Liver (tissue), 9 donors: Measurements from ENCODE around the gene TGM4. TPM values are rescaled to one million over a fixed set of nuclear protein-coding genes. Genes with fewer than 3 reads are reported as not detected.

Experiments used
- DNase-seq: peaks from one replicate; pipeline ENCODE4 v3.0.0-alpha.2; 2017; ENCODE audit warnings: low spot score
- H3K27ac ChIP-seq, 2 donors: one replicate each; pipeline ENCODE4 v1.7.0; 2013; ENCODE audit warnings: inconsistent platforms in 2 of 2, low read length in 2 of 2, control low read depth in 1 of 2, low read depth in 1 of 2, mild to moderate bottlenecking in 1 of 2
- H3K27me3 ChIP-seq, 4 donors: one replicate each; pipeline versions ENCODE4 v1.6.1 to v1.7.0; 2013; ENCODE audit warnings: low read length in 3 of 4, inconsistent platforms in 1 of 4, mild to moderate bottlenecking in 1 of 4, moderate library complexity in 1 of 4; ENCODE audit not compliant: control insufficient read depth in 4 of 4, insufficient read depth in 4 of 4
- H3K36me3 ChIP-seq, 4 donors: one replicate each; pipeline versions ENCODE4 v1.6.1 to v1.7.0; 2013; ENCODE audit warnings: low read length in 3 of 4, mild to moderate bottlenecking in 3 of 4, low read depth in 1 of 4, moderate library complexity in 1 of 4; ENCODE audit not compliant: control insufficient read depth in 4 of 4, insufficient read depth in 3 of 4
- H3K4me1 ChIP-seq, 4 donors: one replicate each; pipeline versions ENCODE4 v1.6.1 to v1.7.0; 2013; ENCODE audit warnings: low read length in 3 of 4, mild to moderate bottlenecking in 3 of 4, moderate library complexity in 1 of 4; ENCODE audit not compliant: control insufficient read depth in 4 of 4, insufficient read depth in 4 of 4
- H3K4me3 ChIP-seq, 3 donors: one replicate each; pipeline versions ENCODE4 v1.6.1 to v1.7.0; 2013; ENCODE audit warnings: low read length in 3 of 3, control low read depth in 1 of 3, low read depth in 1 of 3, mild to moderate bottlenecking in 1 of 3
- H3K9ac ChIP-seq, 2 donors: one replicate each; pipeline ENCODE4 v1.7.0; 2013; ENCODE audit warnings: low read length in 2 of 2, mild to moderate bottlenecking in 2 of 2, moderate library complexity in 2 of 2, control low read depth in 1 of 2, low read depth in 1 of 2
- H3K9me3 ChIP-seq, 4 donors: one replicate each; pipeline versions ENCODE4 v1.6.1 to v1.7.0; 2013; ENCODE audit warnings: low read length in 3 of 4; ENCODE audit not compliant: control insufficient read depth in 4 of 4
- CTCF ChIP-seq: fragments of 150-350 bp; IDR thresholded peaks from 2 replicates; pipeline ENCODE4 v1.5.1; 2017; ENCODE audit warnings: improper control_type of control experiment, low read depth, low read length; ENCODE audit not compliant: missing input control
- EGR1 ChIP-seq, 2 donors: IDR thresholded peaks; 2 replicates each; pipeline ENCODE4 v1.6.1; 2016 to 2018; ENCODE audit warnings: antibody characterized with exemption in 2 of 2, low read depth in 2 of 2
- FOXA1 ChIP-seq: IDR thresholded peaks from 2 replicates; pipeline ENCODE4 v1.6.1; 2016; ENCODE audit warnings: antibody characterized with exemption
- FOXA2 ChIP-seq: IDR thresholded peaks from 2 replicates; pipeline ENCODE4 v1.6.1; 2016; ENCODE audit warnings: antibody characterized with exemption
- HNF4A ChIP-seq, 2 donors: conservative IDR thresholded peaks; 2 replicates each; pipeline ENCODE4 v1.6.1; 2016; ENCODE audit warnings: antibody characterized with exemption in 2 of 2, mild to moderate bottlenecking in 2 of 2
- HNF4G ChIP-seq: IDR thresholded peaks from 2 replicates; pipeline ENCODE4 v1.6.1; 2016; ENCODE audit warnings: antibody characterized with exemption
- JUND ChIP-seq, 2 donors: IDR thresholded peaks; 2 replicates each; pipeline ENCODE4 v1.6.1; 2016; ENCODE audit warnings: antibody characterized with exemption in 2 of 2
- NR2F2 ChIP-seq: IDR thresholded peaks from 2 replicates; pipeline ENCODE4 v1.6.1; 2016; ENCODE audit warnings: antibody characterized with exemption
- RAD21 ChIP-seq, 2 donors: IDR thresholded peaks; 2 replicates each; pipeline ENCODE4 v1.6.1; 2016; ENCODE audit warnings: antibody characterized with exemption in 2 of 2, mild to moderate bottlenecking in 2 of 2
- RXRA ChIP-seq, 2 donors: IDR thresholded peaks; 2 replicates each; pipeline ENCODE4 v1.6.1; 2017 to 2018; ENCODE audit warnings: antibody characterized with exemption in 2 of 2, mild to moderate bottlenecking in 1 of 2
- SP1 ChIP-seq: IDR thresholded peaks from 2 replicates; pipeline ENCODE4 v1.6.1; 2018; ENCODE audit warnings: antibody characterized with exemption, mild to moderate bottlenecking
- YY1 ChIP-seq: IDR thresholded peaks from 2 replicates; pipeline ENCODE4 v1.6.1; 2016; ENCODE audit warnings: antibody characterized with exemption, mild to moderate bottlenecking
- ZBTB33 ChIP-seq: IDR thresholded peaks from 2 replicates; pipeline ENCODE4 v1.6.1; 2016; ENCODE audit warnings: antibody characterized with exemption
- WGBS: extraction: QIAGEN DNeasy Blood & Tissue Kit; methylation state at CpG from one replicate; pipeline ENCODE4 v1.1.7; 2013; 5-methylcytosine and 5-hydroxymethylcytosine counted together
- polyA plus RNA-seq, 2 donors: library from polyadenylated mRNA; stranded (reverse) in 1 of 2; unstranded in 1 of 2; fragments of 200-250 nt in 1 of 2; fragments of >200 nt in 1 of 2; fragmentation: Nextera tagmentation in 1 of 2; extraction: Ambion mirVana in 1 of 2; gene quantifications; one replicate each; pipeline versions ENCODE4 v1.2.1 to v1.2.3, GENCODE V29; 2013 to 2015
- total RNA-seq, 2 donors: library from RNA; depleted of rRNA; stranded (reverse); fragments of >200 nt; gene quantifications; one replicate each; pipeline ENCODE4 v1.2.3, GENCODE V29; 2014
- TF ChIP-seq, protein P1 (sequence below): IDR thresholded peaks from 2 replicates; pipeline ENCODE4 v1.6.1; 2016; ENCODE audit warnings: antibody characterized with exemption
- TF ChIP-seq, protein P2 (sequence below): IDR thresholded peaks from 2 replicates; pipeline ENCODE4 v1.6.1; 2016; ENCODE audit warnings: antibody characterized with exemption
- donor health status: healthy.
- donor health status: healthy.
- donor health status: healthy.
- donor health status: healthy.
- donor health status: healthy.

Gene TGM4
- total and polyA plus RNA-seq, 4 donors = not detected

DNA sequence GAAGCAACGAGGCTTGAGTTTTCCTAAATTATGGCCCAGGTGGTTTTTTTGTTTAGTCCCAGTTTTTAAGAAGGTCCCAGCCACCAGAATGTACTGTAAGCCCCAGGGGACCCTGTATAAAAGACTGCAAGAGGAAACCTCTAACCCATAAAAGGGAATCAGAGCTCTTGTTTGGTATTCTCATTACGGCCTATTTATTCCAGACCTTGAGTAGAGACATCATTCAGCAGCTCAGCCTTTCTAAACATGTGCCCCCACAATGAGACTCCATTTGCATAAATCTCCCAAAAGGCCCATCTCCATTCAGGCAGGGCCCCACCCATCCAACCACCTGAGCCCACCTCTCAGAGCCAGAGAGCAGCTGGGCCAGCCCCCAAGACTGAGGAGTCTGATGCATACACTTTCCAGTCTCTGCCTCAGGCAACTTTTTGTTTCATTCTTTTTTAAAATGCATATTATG, 75.9 kb downstream of the TGM4 start:
- Histone ChIP-seq H3K36me3 (peaks cover 0 to 11% (median 4%) of the 10 kb centered on the region in 4 donors), H3K4me1 (no peaks in the 10 kb centered on the region), H3K27ac (no peak overlapping the region), H3K27me3 (no peaks in the 10 kb centered on the region), H3K9me3 (no peaks in the 10 kb centered on the region), H3K4me3 (no peak overlapping the region), H3K9ac (no peak overlapping the region)
- no peak for TF ChIP-seq ZBTB33
- TF ChIP-seq FOXA1 = no peak
- TF ChIP-seq JUND (IDR thresholded peaks at IDR 0.05) = no peak
- no peak for TF ChIP-seq FOXA2
- no peak for TF ChIP-seq NR2F2
- no peak for TF ChIP-seq RAD21 (IDR thresholded peaks at IDR 0.05)
- TF ChIP-seq EGR1 (IDR thresholded peaks at IDR 0.05; ENCODE audit: low read depth in 2 of 2) = no peak
- TF ChIP-seq, protein P1, sequence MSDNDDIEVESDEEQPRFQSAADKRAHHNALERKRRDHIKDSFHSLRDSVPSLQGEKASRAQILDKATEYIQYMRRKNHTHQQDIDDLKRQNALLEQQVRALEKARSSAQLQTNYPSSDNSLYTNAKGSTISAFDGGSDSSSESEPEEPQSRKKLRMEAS = no peak
- TF ChIP-seq SP1 = no peak
- TF ChIP-seq, protein P2, sequence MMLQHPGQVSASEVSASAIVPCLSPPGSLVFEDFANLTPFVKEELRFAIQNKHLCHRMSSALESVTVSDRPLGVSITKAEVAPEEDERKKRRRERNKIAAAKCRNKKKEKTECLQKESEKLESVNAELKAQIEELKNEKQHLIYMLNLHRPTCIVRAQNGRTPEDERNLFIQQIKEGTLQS = no peak
- no peak for TF ChIP-seq RXRA (IDR thresholded peaks at IDR 0.05)
- WGBS = 95% methylated on average over 2 of the region's 2 CpGs
- no peak for DNase-seq

DNA sequence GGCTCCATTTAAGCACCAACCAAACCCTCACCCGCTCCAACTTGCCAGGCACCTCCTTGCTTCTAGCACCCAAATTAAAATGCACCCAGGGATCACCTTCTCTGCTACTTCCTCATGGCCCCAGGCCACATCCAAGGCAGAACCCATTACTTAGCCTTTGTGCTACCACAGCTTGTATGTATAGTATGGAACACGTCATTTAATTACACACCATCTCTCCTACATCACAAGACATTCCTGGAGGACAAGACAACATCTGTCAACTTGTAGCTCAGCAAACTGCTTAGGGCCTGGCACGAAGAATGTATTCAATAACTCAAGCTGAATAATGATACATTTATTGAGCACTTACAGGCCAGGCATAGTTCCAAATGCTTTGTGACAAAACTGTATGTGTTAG, 78.3 kb downstream of the TGM4 start:
- no peak for DNase-seq
- no peaks in the 10 kb centered on the region for H3K27me3 ChIP-seq
- H3K9ac ChIP-seq = no peak overlapping the region
- peaks cover 0 to 9% (median 2%) of the 10 kb centered on the region in 4 donors for H3K36me3 ChIP-seq
- H3K27ac ChIP-seq = no peak overlapping the region
- no peaks in the 10 kb centered on the region for H3K9me3 ChIP-seq
- H3K4me1 ChIP-seq = no peaks in the 10 kb centered on the region
- 97% methylated on average over 3 of the region's 3 CpGs for WGBS
- H3K4me3 ChIP-seq = no peak overlapping the region
- TF ChIP-seq RAD21 (IDR thresholded peaks at IDR 0.05) (no peak), SP1 (no peak)

DNA sequence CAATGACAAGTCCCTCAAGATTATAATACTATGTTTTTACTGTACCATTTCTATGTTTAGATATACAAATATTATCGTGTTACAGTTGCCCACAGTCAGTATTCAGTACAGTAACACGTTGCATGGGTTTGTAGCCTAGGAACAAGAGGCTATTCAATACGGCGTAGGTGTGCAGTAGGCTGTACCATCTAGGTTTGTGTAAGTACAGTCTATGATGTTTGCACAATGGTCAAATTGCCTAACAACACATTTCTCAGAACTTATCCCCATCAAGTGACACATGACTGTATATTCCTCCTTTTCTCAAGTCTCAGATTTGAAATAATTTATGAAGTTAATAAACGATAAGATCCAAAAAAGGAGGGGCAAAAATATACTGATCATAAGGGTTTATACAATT, 79.9 kb downstream of the TGM4 start:
- Histone ChIP-seq H3K4me3 (no peak overlapping the region), H3K9ac (no peak overlapping the region), H3K9me3 (no peaks in the 10 kb centered on the region), H3K4me1 (no peaks in the 10 kb centered on the region), H3K36me3 (peaks cover 0 to 22% (median 9%) of the 10 kb centered on the region in 4 donors), H3K27me3 (no peaks in the 10 kb centered on the region), H3K27ac (no peak overlapping the region)
- DNase-seq = no peak
- TF ChIP-seq NR2F2 (no peak), RAD21 (IDR thresholded peaks at IDR 0.05) (no peak), CTCF (no peak), FOXA1 (no peak), HNF4G (no peak), YY1 (no peak), RXRA (IDR thresholded peaks at IDR 0.05) (no peak), HNF4A (conservative IDR thresholded peaks at IDR 0.05) (no peak), EGR1 (IDR thresholded peaks at IDR 0.05; ENCODE audit: low read depth in 2 of 2) (no peak)
- whole genome bisulfite sequencing = 93% methylated on average over 5 of the region's 5 CpGs
